ENCODE data around the gene EPHB1. TPM values are rescaled to one million over a fixed set of nuclear protein-coding genes. Genes with fewer than 3 reads are reported as not detected.

EPHB1 gene
- total and polyA plus RNA-seq, 12 donors: 0.07 to 3.4 (median 1.6) TPM

GRCh38 chr3:135145581-135145980 lies 350.5 kb downstream of the EPHB1 start:
- peak in 1 of 8 donors; percentile 42 for ATAC-seq
- no peak overlapping the region for H3K27ac ChIP-seq

GRCh38 chr3:135147657-135148056 lies 352.6 kb downstream of the EPHB1 start:
- Histone ChIP-seq H3K27ac (no peak overlapping the region), H3K27me3 (no peaks in the 10 kb centered on the region), H3K4me1 (peaks cover 0 to 6% (median 0%) of the 10 kb centered on the region in 9 donors), H3K36me3 (no peaks in the 10 kb centered on the region), H3K9me3 (no peaks in the 10 kb centered on the region), H3K4me3 (no peak overlapping the region)
- DNase-seq (peak in 1 of 2 donors; percentile 7), ATAC-seq (peak; percentile 39 to 73 (median 58))
- no peak for TF ChIP-seq CTCF (IDR thresholded peaks at IDR 0.05)
- 62% methylated on average over 3 of the region's 3 CpGs for WGBS, 2 donors
- intact Hi-C loops (cut with DNase I): no loop called here

More at GRCh38 chr3:135145581-135145980, 350.5 kb downstream of the EPHB1 start:
- Histone ChIP-seq H3K27me3 (no peaks in the 10 kb centered on the region), H3K4me1 (peaks cover 0 to 6% (median 0%) of the 10 kb centered on the region in 9 donors), H3K36me3 (no peaks in the 10 kb centered on the region), H3K9me3 (no peaks in the 10 kb centered on the region), H3K4me3 (no peak overlapping the region)
- intact Hi-C loops (cut with DNase I): no loop called here
- TF ChIP-seq CTCF (IDR thresholded peaks at IDR 0.05): no peak
- WGBS, 2 donors: 83 to 92% methylated on average over 3 of the region's 3 CpGs
- no peak for DNase-seq

GRCh38 chr3:135148398-135149020 lies 353.4 kb downstream of the EPHB1 start:
- peak in 4 of 8 donors; percentile 39 to 79 (median 76) for ATAC-seq
- Histone ChIP-seq H3K27me3 (no peaks in the 10 kb centered on the region), H3K36me3 (no peaks in the 10 kb centered on the region), H3K27ac (peak overlapping the region in 1 of 10 donors; percentile 38), H3K4me3 (no peak overlapping the region), H3K9me3 (no peaks in the 10 kb centered on the region), H3K4me1 (peaks cover 0 to 6% (median 0%) of the 10 kb centered on the region in 9 donors)
- WGBS, 2 donors: 53 to 59% methylated on average over 4 of the region's 4 CpGs
- DNase-seq: peak; percentile 12 to 44
- intact Hi-C loops (cut with DNase I): no loop called here
- TF ChIP-seq CTCF (IDR thresholded peaks at IDR 0.05): no peak

GRCh38 chr3:135149707-135150681 lies 354.9 kb downstream of the EPHB1 start:
- ATAC-seq (no peak), DNase-seq (no peak)
- H3K4me1 ChIP-seq: peaks cover 0 to 6% (median 0%) of the 10 kb centered on the region in 9 donors
- H3K36me3 ChIP-seq: no peaks in the 10 kb centered on the region
- WGBS, 2 donors: 85 to 91% methylated on average over 12 of the region's 12 CpGs
- no peaks in the 10 kb centered on the region for H3K9me3 ChIP-seq
- H3K4me3 ChIP-seq: no peak overlapping the region
- intact Hi-C loops (cut with DNase I): no loop called here
- H3K27ac ChIP-seq: peak overlapping the region in 1 of 10 donors; percentile 38
- no peak for TF ChIP-seq CTCF (IDR thresholded peaks at IDR 0.05)
- H3K27me3 ChIP-seq: no peaks in the 10 kb centered on the region

All from heart right ventricle (tissue), 16 donors.